ENCODE measurements around the gene RASGEF1B. TPM values are rescaled to one million over a fixed set of nuclear protein-coding genes. Genes with fewer than 3 reads are reported as not detected.
"Not testable (repeated sequence)": the region's sequence is repeated elsewhere in the genome, so short reads cannot be mapped to it uniquely, and the experiment has no call there.

RASGEF1B gene
- total RNA-seq, 1 donor from 2014 or later = 5.5 TPM

DNA sequence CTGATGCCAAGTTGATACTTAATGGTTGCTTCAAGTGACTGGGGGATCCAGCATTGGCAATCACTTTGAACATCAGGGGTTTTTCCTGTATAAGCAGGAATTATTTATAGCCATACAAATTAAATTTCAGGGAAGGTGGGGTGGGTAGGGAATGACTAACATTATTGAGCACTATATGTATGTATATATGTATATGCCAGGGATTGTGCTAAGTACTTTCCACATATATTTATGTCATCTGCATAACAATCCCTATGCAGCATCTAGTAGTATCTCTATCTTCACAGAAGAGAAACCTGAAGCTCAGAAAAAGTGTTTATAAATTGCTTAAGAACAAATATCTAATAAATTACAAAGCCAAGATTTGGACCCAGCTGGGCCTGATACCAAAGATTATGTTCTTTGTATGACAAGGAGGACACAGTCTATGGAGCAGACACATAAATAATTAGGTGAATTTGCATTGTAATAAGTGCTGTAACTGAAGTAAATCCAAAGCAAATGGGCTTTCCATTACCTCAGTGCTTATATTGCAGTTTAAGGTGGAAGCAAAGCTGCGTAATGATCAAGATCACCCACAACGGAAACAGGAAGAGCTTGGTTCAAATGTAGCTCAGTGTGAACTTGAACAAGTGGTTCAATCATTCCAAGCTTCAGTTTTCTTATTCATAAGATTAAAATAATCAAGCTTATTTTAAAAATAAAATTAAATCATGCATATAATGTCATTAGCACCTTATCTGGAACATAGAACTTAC, 18.9 kb upstream of the RASGEF1B start:
- H3K4me1 Mint-ChIP-seq = peaks cover 35% of the 10 kb centered on the region
- H3K27me3 Mint-ChIP-seq = no peaks in the 10 kb centered on the region
- no peak overlapping the region for H3K27ac Mint-ChIP-seq
- peaks cover 21% of the 10 kb centered on the region for H3K9me3 Mint-ChIP-seq
- H3K4me3 Mint-ChIP-seq = no peak overlapping the region
- no peak for DNase-seq
- intact Hi-C loops (cut with micrococcal nuclease) = loop anchor here (5.0 kb wide), 1 partner anchor 72 kb away; no protein-coding TSS in a partner anchor
- H3K36me3 Mint-ChIP-seq (ENCODE audit: low read depth) = peaks cover 16% of the 10 kb centered on the region

DNA sequence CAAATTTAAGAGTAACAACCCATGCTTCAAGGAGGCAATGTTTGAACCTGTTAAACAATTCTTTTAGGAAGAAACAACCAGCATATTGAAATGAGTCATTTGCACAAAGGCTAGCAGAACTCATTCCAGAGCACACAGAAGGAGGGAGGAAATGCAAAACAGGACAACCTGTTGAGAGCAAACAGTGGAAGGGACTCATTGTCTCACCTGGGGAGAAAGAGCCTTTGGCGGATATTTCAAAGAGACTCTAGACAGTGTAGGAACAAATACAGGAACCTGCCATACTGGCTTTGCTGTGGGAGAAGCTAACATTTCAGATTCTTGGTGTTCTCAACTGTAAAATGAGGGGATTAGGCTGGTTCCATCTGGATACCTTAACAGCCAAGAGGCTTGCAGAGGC, 14.8 kb upstream of the RASGEF1B start:
- intact Hi-C loops (cut with micrococcal nuclease) = no loop called here
- Mint-ChIP-seq H3K27me3 (no peaks in the 10 kb centered on the region), H3K4me3 (no peak overlapping the region), H3K9me3 (peaks cover 11% of the 10 kb centered on the region), H3K36me3 (ENCODE audit: low read depth) (peaks cover 7% of the 10 kb centered on the region), H3K4me1 (peaks cover 6% of the 10 kb centered on the region), H3K27ac (no peak overlapping the region)
- no peak for DNase-seq

DNA sequence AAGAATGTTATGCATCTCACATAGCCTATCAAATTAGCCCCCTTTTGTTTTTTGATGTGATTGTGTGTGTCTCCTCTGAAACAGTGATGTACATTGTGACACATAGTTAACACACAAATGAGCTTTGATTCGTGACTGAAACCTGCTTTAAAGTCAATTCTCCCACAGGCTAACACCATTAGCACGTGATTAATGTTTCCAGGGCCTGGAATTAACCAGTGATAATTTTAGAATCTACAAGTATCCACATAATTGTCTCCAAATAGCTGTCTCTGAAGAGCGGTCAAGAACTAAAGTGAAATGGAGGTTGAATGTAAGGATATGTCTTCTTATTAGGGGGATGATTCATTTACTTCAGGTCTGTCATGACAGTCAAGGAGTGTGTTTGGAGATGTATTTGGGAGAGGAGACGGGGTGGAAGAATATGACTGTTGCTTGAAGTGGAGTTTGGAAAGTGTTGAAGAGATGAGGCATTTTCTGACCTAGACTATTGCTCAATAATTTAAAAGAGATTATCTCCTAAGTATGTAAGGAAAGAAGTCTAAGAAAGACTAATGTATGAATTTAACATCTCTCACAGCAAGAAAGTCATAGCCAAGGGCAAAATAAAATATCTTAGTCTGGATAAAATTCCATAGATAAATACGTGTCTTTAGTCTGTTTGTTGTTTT, 13.7 kb upstream of the RASGEF1B start:
- H3K4me3 Mint-ChIP-seq = no peak overlapping the region
- no peak overlapping the region for H3K27ac Mint-ChIP-seq
- H3K4me1 Mint-ChIP-seq = peaks cover 4% of the 10 kb centered on the region
- no peak for DNase-seq
- peaks cover 3% of the 10 kb centered on the region for H3K27me3 Mint-ChIP-seq
- H3K36me3 Mint-ChIP-seq (ENCODE audit: low read depth) = peaks cover 4% of the 10 kb centered on the region
- intact Hi-C loops (cut with micrococcal nuclease) = no loop called here
- peaks cover 11% of the 10 kb centered on the region for H3K9me3 Mint-ChIP-seq

DNA sequence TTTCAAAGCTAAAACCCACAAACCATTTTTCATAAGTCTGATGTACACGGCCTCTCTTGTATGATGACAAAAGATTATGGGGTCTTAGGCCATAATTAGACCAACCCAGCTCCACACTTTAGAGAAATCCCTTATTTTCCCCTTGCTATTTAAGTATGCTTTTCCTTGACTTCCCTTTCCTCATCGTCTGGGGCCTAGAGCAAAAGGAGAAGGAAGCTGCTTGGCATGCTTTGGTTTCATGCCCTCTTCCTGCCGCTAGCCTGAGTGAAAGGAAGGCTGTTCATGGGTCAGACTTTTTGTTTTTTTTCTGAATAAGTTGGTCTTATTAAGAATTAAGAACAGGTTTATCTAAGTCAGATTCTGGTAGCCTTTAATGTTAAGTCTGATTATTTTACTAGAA, 10.6 kb upstream of the RASGEF1B start:
- peaks cover 15% of the 10 kb centered on the region for H3K27me3 Mint-ChIP-seq
- no peak overlapping the region for H3K4me3 Mint-ChIP-seq
- intact Hi-C loops (cut with micrococcal nuclease) = no loop called here
- no peaks in the 10 kb centered on the region for H3K36me3 Mint-ChIP-seq (ENCODE audit: low read depth)
- H3K4me1 Mint-ChIP-seq = no peaks in the 10 kb centered on the region
- no peak for DNase-seq
- no peak overlapping the region for H3K27ac Mint-ChIP-seq
- H3K9me3 Mint-ChIP-seq = peaks cover 4% of the 10 kb centered on the region

DNA sequence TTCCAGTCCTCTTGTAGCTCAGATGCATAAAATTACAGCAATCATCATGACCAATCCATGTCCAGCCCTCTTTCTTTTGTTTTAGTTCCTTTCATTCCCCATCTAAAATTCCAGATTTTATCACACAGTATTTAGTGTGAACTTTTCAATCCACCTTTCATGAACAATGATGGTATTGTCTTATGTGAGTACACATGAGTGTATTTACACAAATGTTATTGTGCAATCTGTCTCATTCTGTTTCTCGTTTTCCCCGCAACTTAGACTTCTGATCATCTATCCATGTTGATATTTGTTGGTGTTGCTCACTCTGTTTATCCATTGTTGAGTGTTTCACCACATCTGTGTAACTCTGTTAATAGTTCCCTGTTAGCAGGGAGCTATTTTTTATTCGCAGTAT, 9.4 kb upstream of the RASGEF1B start:
- intact Hi-C loops (cut with micrococcal nuclease) = no loop called here

DNA sequence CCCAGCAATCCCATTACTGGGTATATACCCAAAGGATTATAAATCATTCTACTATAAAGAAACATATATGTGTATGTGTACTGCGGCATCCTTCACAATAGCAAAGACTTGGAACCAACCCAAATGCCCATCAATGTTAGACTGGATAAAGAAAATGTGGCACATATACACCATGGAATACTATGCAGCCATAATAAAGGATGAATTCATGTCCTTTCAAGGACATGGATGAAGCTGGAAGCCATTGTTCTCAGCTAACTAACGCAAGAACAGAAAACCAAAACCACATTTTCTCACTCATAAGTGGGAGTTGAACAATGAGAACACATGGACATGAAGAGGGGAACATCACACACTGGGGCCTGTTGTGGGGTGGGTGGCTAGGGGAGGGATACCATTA, 7.9 kb upstream of the RASGEF1B start:
- peaks cover 25% of the 10 kb centered on the region for H3K27me3 Mint-ChIP-seq
- H3K9me3 Mint-ChIP-seq; intact Hi-C loops (cut with micrococcal nuclease): not testable (repeated sequence)

More for the DNA sequence above, 9.4 kb upstream of the RASGEF1B start:
- Mint-ChIP-seq H3K27me3 (peaks cover 18% of the 10 kb centered on the region), H3K9me3 (peaks cover 4% of the 10 kb centered on the region), H3K4me3 (no peak overlapping the region), H3K4me1 (no peaks in the 10 kb centered on the region), H3K36me3 (ENCODE audit: low read depth) (no peaks in the 10 kb centered on the region), H3K27ac (no peak overlapping the region)
- no peak for DNase-seq

DNA sequence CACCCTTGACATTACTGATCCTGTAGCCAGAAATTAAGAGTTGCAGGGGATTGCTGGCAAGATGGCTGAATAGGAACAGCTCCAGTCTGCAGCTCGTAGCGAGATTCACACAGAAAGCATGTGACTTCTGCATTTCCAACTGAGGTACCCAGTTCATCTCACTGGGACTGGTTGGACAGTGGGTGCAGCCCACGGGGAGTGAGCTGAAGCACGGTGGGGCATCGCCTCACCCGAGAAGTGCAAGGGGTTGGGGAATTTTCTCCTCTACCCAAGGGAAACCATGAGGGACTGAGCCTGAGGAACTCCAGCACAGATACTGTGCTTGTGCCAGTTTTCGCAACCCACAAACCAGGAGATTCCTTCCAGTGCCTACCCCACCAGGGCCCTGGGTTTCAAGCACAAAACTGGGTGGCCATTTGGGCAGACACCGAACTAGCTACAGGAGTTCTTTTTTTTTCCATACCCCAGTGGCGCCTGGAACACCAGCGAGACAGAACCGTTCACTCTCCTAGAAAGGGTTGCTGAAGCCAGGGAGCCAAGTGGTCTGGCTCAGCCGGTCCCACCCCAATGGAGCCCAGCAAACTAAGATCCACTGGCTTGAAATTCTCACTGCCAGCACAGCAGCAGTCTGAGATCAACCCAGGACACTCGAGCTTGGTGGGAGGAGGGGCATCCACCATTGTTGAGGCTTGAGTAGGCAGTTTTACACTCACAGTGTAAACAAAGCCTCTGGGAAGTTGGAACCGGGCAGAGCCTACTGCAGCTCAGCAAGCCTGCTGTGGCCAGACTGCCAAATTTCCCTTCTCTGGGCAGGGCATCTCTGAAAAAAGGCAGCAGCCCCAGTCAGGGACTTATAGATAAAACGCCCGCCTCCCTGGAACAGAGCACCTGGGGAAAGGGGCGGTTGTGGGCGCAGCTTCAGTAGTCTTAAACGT, 1.9 kb upstream of the RASGEF1B start:
- H3K9me3 Mint-ChIP-seq; DNase-seq; H3K4me3 Mint-ChIP-seq; H3K27ac Mint-ChIP-seq; H3K36me3 Mint-ChIP-seq (ENCODE audit: low read depth): not testable (repeated sequence)
- H3K27me3 Mint-ChIP-seq = peaks cover 19% of the 10 kb centered on the region
- intact Hi-C loops (cut with micrococcal nuclease) = loop anchor here (5.0 kb wide), 2 partner anchors 84 to 194 kb away; no protein-coding TSS in a partner anchor
- peaks cover 30% of the 10 kb centered on the region for H3K4me1 Mint-ChIP-seq

More for the DNA sequence above, 7.9 kb upstream of the RASGEF1B start:
- H3K4me3 Mint-ChIP-seq; H3K27ac Mint-ChIP-seq; DNase-seq; H3K36me3 Mint-ChIP-seq (ENCODE audit: low read depth); H3K4me1 Mint-ChIP-seq: not testable (repeated sequence)

DNA sequence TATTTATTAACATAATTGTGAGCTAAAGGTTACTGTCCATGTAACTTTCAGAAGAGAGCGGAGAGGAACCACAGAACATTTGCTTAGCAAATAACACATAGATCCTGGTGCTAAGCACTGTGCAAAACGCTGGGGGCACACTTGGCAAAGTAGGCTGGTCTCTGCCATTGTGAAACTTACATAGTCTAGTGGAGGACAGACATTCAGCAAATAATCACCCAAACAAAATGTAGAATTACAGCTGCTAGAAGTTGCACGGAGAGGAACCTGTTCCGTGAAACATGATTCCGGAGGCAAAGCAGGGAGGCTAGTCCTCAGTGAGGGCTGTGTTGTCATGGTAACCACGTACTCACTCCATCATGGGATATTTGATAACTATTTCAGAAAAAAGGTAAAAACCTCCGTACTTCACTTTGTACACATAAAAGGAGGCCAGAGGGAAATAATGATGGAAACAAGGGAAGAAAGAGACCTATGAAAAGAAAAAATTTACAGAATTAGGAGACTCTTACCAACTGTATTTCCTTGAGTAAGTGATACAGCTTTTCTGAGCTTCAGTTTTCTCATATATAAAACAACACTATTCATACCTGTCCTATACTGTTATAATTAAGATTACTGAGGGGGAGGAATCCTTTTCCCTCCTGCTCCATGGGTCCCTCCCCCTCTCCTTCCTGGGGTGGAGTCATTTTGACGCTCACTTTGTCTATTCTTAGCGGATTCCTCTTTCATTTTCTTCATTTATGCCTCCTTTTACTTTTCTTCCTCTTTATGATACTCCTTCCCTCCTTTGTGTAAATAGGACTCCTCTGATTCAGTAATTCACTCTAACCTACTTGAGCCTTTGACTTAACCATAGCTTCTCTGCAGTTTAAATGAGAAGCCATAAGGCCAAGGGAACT, 825 bp upstream of the RASGEF1B start:
- Mint-ChIP-seq H3K9me3 (no peaks in the 10 kb centered on the region), H3K4me3 (peak overlapping the region; percentile 88), H3K27ac (peak overlapping the region; percentile 93), H3K36me3 (ENCODE audit: low read depth) (no peaks in the 10 kb centered on the region), H3K4me1 (peaks cover 30% of the 10 kb centered on the region), H3K27me3 (peaks cover 12% of the 10 kb centered on the region)
- no peak for DNase-seq
- intact Hi-C loops (cut with micrococcal nuclease) = loop anchor here (1.0 to 5.0 kb wide), 7 partner anchors 20 to 901 kb away; partner anchors contain the start of gene HNRNPD

DNA sequence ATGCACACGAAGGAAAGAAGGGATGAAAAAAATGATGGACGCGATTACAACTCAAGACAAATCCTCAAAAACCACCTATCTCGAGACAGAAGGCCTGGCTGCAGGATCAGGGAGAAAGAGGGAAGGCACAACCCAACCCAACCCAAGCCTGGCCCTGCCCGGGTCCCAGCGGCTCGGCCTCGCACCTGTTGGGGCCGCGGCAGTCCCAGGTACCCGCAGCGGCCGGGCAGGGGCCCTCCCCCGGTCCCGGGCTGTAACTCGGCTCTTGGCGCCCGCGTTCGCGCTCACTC, 464 bp downstream of the RASGEF1B start:
- Mint-ChIP-seq H3K27ac (peak overlapping the region; percentile 79), H3K27me3 (peaks cover 9% of the 10 kb centered on the region), H3K9me3 (no peaks in the 10 kb centered on the region), H3K36me3 (ENCODE audit: low read depth) (no peaks in the 10 kb centered on the region), H3K4me1 (peaks cover 30% of the 10 kb centered on the region), H3K4me3 (peak overlapping the region; percentile 88)
- intact Hi-C loops (cut with micrococcal nuclease) = loop anchor here (1.0 to 5.0 kb wide), 4 partner anchors 86 to 373 kb away; no protein-coding TSS in a partner anchor
- DNase-seq = no peak

DNA sequence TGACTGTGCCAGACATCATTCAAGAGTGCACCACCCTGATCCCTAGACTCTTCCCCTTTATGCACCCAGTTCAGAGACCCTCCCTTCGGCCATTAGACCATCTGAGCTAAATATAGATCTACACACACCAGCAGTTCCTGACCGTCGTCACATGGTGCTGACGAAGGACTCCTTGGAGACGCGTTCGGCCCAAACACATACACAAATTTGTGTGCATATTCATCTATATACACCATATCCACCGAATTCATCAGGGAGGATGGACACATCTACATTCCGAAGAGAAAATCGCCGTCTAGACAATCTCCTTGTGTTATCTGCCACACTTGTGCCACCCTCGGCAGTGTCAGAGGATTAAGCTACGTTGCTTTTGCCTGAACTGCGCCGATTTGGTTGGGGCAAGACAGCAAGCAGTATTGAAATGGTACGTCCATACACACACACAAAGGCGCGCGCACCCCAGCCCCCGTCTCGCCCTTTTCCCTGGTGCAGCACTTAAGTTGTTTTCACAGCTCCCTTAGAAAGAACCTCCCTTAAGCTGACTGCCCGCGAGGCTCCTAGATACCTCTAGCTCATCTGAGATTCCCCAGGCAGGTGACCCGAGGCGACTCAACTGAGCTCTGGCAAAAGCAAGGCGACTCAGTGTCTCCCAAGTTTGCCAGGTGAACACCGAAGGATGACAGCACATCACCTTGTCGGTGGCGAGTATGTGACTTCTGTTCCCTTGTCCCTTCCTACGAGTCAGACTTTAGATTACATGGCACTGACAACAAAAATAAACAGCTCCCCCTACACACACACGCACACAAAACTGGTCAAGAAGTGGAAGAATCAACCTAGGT, 1.0 kb downstream of the RASGEF1B start:
- DNase-seq = peak; percentile 81
- H3K4me3 Mint-ChIP-seq = peak overlapping the region; percentile 88
- H3K4me1 Mint-ChIP-seq = peaks cover 30% of the 10 kb centered on the region
- no peaks in the 10 kb centered on the region for H3K9me3 Mint-ChIP-seq
- no peaks in the 10 kb centered on the region for H3K36me3 Mint-ChIP-seq (ENCODE audit: low read depth)
- peak overlapping the region; percentile 79 for H3K27ac Mint-ChIP-seq
- H3K27me3 Mint-ChIP-seq = peaks cover 5% of the 10 kb centered on the region
- intact Hi-C loops (cut with micrococcal nuclease) = loop anchor here (1.0 to 5.0 kb wide), 5 partner anchors 87 to 374 kb away; no protein-coding TSS in a partner anchor

DNA sequence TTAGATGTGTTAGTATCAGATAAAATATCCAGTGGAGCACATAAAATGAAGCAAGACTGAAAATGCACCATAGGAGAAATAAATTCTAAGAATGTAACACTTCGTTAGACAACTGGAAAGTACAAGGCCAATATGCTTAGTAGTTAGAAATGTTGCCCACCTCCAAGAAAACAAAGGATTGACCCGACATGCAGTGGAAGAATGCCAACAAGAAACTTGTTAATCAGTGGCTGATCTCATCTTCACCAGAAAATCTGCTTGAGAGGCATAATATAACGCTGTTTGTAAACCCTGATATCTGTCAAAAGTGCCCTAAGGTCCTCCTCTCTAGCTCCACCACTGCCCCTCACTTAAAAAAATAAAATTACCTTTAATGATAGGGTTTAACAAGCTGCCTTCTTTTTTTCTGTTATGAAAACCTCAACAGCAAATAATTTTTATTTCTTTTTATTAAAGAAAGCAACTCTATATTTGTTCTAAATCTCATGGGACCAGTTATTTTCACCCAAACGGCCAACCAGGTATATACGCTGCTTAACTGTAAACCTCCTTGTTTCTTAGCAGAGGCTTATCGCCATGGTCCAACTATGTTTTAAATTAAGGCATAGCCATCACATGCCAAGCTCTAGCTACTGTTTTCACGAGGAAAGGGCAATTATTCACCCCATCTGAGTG, 1.8 kb downstream of the RASGEF1B start:
- peak overlapping the region; percentile 79 for H3K27ac Mint-ChIP-seq
- peaks cover 26% of the 10 kb centered on the region for H3K4me1 Mint-ChIP-seq
- H3K4me3 Mint-ChIP-seq = peak overlapping the region; percentile 88
- intact Hi-C loops (cut with micrococcal nuclease) = loop anchor here (1.0 to 5.0 kb wide), 4 partner anchors 87 to 442 kb away; no protein-coding TSS in a partner anchor
- no peaks in the 10 kb centered on the region for H3K9me3 Mint-ChIP-seq
- H3K27me3 Mint-ChIP-seq = peaks cover 2% of the 10 kb centered on the region
- no peaks in the 10 kb centered on the region for H3K36me3 Mint-ChIP-seq (ENCODE audit: low read depth)
- no peak for DNase-seq

DNA sequence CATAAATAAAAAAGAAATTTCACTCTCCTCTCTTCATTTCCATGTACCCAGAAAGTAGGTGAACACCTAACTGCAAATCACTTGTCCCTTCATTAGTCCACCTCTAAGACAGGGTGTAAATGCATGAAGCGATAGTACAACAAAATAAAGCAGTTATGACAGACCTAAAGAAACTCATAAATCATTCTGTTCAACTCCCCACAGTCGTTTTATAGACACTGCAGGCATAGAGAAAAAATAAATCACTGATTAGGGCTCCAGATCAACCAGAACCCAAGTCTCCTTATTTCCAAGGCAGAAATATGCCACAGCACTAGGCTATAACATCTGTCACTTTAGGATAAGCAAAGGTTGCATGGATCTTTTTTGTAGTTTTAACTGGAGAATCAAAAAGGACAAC, 3.0 kb downstream of the RASGEF1B start:
- Mint-ChIP-seq H3K27ac (no peak overlapping the region), H3K4me3 (no peak overlapping the region), H3K27me3 (peaks cover 2% of the 10 kb centered on the region), H3K9me3 (no peaks in the 10 kb centered on the region), H3K4me1 (peaks cover 26% of the 10 kb centered on the region), H3K36me3 (ENCODE audit: low read depth) (no peaks in the 10 kb centered on the region)
- intact Hi-C loops (cut with micrococcal nuclease) = loop anchor here (5.0 kb wide), 1 partner anchor 444 kb away; no protein-coding TSS in a partner anchor
- no peak for DNase-seq

Measured in activated CD4-positive, alpha-beta T cell treated with anti-CD3 and anti-CD28 coated beads, Interleukin-2, amount 10 ng/mL, durations not matched to agents 24 days and 14 days (primary cell).